ENCODE data around the gene RNF213. TPM values are rescaled to one million over a fixed set of nuclear protein-coding genes. Genes with fewer than 3 reads are reported as not detected.

Gene RNF213
- total and polyA plus RNA-seq, 10 donors = 36.7 to 481 (median 337) TPM

GRCh38 chr17:80393241-80393890 is 132.7 kb downstream of the RNF213 start:
- H3K27me3 ChIP-seq (replicated peaks in 1 of 7) = no peaks in the 10 kb centered on the region
- peaks cover 0 to 25% (median 18%) of the 10 kb centered on the region in 6 donors for H3K4me1 ChIP-seq
- WGBS, 5 donors = 84 to 90% (median 89%) methylated on average over 15 of the region's 15 CpGs
- peaks cover 3 to 79% (median 75%) of the 10 kb centered on the region in 6 donors for H3K36me3 ChIP-seq
- H3K9me3 ChIP-seq = no peaks in the 10 kb centered on the region
- H3K27ac ChIP-seq = peak overlapping the region in 2 of 8 donors; percentile 0 to 52
- no peak overlapping the region for H3K4me3 ChIP-seq
- intact Hi-C loops (cut with DNase I; ENCODE audit: low total_unique reads) = no loop called here
- TF ChIP-seq POLR2A (IDR thresholded peaks at IDR 0.05) (no peak), CTCF (IDR thresholded peaks at IDR 0.05 in 8 of 11, conservative IDR thresholded peaks at IDR 0.05 in 3 of 11) (no peak), POLR2AphosphoS5 (IDR thresholded peaks at IDR 0.05) (no peak)
- DNase-seq = no peak

GRCh38 chr17:80393961-80394360 is 133.3 kb downstream of the RNF213 start:
- Histone ChIP-seq H3K36me3 (peaks cover 3 to 74% (median 69%) of the 10 kb centered on the region in 6 donors), H3K27me3 (replicated peaks in 1 of 7) (no peaks in the 10 kb centered on the region), H3K4me1 (peaks cover 0 to 25% (median 18%) of the 10 kb centered on the region in 6 donors), H3K4me3 (no peak overlapping the region), H3K9me3 (no peaks in the 10 kb centered on the region), H3K27ac (peak overlapping the region in 1 of 8 donors; percentile 52)
- 84 to 95% (median 90%) methylated on average over 4 of the region's 4 CpGs for WGBS, 5 donors
- intact Hi-C loops (cut with DNase I; ENCODE audit: low total_unique reads) = no loop called here
- no peak for TF ChIP-seq POLR2AphosphoS5 (IDR thresholded peaks at IDR 0.05)
- TF ChIP-seq POLR2A (IDR thresholded peaks at IDR 0.05) = no peak
- TF ChIP-seq CTCF (IDR thresholded peaks at IDR 0.05 in 8 of 11, conservative IDR thresholded peaks at IDR 0.05 in 3 of 11) = no peak
- no peak for DNase-seq

GRCh38 chr17:80394629-80395216 is 134.1 kb downstream of the RNF213 start:
- 84 to 95% (median 91%) methylated on average over 11 of the region's 11 CpGs for WGBS, 5 donors

More at GRCh38 chr17:80394629-80395216, 134.1 kb downstream of the RNF213 start:
- intact Hi-C loops (cut with DNase I; ENCODE audit: low total_unique reads) = no loop called here
- DNase-seq = no peak
- Histone ChIP-seq H3K4me1 (peaks cover 0 to 25% (median 18%) of the 10 kb centered on the region in 6 donors), H3K27me3 (replicated peaks in 1 of 7) (no peaks in the 10 kb centered on the region), H3K9me3 (no peaks in the 10 kb centered on the region), H3K36me3 (peaks cover 3 to 66% (median 62%) of the 10 kb centered on the region in 6 donors), H3K27ac (peak overlapping the region in 3 of 8 donors; percentile 11 to 60 (median 24)), H3K4me3 (no peak overlapping the region)
- TF ChIP-seq POLR2AphosphoS5 (IDR thresholded peaks at IDR 0.05) = peak in 1 of 3 donors; percentile 27
- TF ChIP-seq CTCF (IDR thresholded peaks at IDR 0.05 in 8 of 11, conservative IDR thresholded peaks at IDR 0.05 in 3 of 11) = no peak
